HG03097 (cell line): ENCODE results near the gene ATP6V0E1.
A peak's percentile ranks its signal among the peaks of the same experiment; 100 is the strongest.
"Not testable (repeated sequence)": the region's sequence is repeated elsewhere in the genome, so short reads cannot be mapped to it uniquely, and the experiment has no call there.

ENCODE experiments used
- ATAC-seq: cut with Tn5 transposase; IDR thresholded peaks from one replicate; pipeline ENCODE4 v1.9.1; 2021; ENCODE audit not compliant: unreplicated experiment, low FRiP score

The ATP6V0E1 gene

GRCh38 chr5:173001229-173001841, 17.8 kb downstream of the ATP6V0E1 start:
- ATAC-seq: peak; percentile 77

GRCh38 chr5:173003360-173003759, 19.8 kb downstream of the ATP6V0E1 start:
- ATAC-seq: no peak

- no peak for ATAC-seq
Observed at GRCh38 chr5:173004013-173004412, 20.4 kb downstream of the ATP6V0E1 start.

- ATAC-seq: no peak
Observed at GRCh38 chr5:173004447-173004846, 20.9 kb downstream of the ATP6V0E1 start.

- ATAC-seq: no peak
Observed at GRCh38 chr5:173010021-173010420, 26.4 kb downstream of the ATP6V0E1 start.

- no peak for ATAC-seq
Observed at GRCh38 chr5:173010547-173011464, 27.2 kb downstream of the ATP6V0E1 start.

GRCh38 chr5:173011566-173011965, 28.0 kb downstream of the ATP6V0E1 start:
- ATAC-seq: no peak

GRCh38 chr5:173012882-173013281, 29.3 kb downstream of the ATP6V0E1 start:
- no peak for ATAC-seq

GRCh38 chr5:173014671-173015070, 31.1 kb downstream of the ATP6V0E1 start:
- no peak for ATAC-seq

- no peak for ATAC-seq
Observed at GRCh38 chr5:173015192-173015591, 31.6 kb downstream of the ATP6V0E1 start.

GRCh38 chr5:173015598-173016455, 32.3 kb downstream of the ATP6V0E1 start:
- ATAC-seq: no peak

GRCh38 chr5:173016598-173017046, 33.1 kb downstream of the ATP6V0E1 start:
- ATAC-seq: no peak

GRCh38 chr5:173017087-173017486, 33.5 kb downstream of the ATP6V0E1 start:
- ATAC-seq: not testable (repeated sequence)

- ATAC-seq: no peak
Observed at GRCh38 chr5:173018358-173018757, 34.8 kb downstream of the ATP6V0E1 start.

- no peak for ATAC-seq
Observed at GRCh38 chr5:173020154-173020581, 36.6 kb downstream of the ATP6V0E1 start.

- no peak for ATAC-seq
Observed at GRCh38 chr5:173020643-173021042, 37.1 kb downstream of the ATP6V0E1 start.

- ATAC-seq: no peak
Observed at GRCh38 chr5:173025651-173026050, 42.1 kb downstream of the ATP6V0E1 start.

GRCh38 chr5:173027905-173028304, 44.3 kb downstream of the ATP6V0E1 start:
- ATAC-seq: no peak

- no peak for ATAC-seq
Observed at GRCh38 chr5:173028811-173029327, 45.3 kb downstream of the ATP6V0E1 start.

- no peak for ATAC-seq
Observed at GRCh38 chr5:173029499-173029921, 45.9 kb downstream of the ATP6V0E1 start.
